ENCODE data around the gene GBF1. TPM values are rescaled to one million over a fixed set of nuclear protein-coding genes. Genes with fewer than 3 reads are reported as not detected.

GBF1 gene
- total RNA-seq, 1 experiment from 2014 or later, result 23.7 TPM

DNA sequence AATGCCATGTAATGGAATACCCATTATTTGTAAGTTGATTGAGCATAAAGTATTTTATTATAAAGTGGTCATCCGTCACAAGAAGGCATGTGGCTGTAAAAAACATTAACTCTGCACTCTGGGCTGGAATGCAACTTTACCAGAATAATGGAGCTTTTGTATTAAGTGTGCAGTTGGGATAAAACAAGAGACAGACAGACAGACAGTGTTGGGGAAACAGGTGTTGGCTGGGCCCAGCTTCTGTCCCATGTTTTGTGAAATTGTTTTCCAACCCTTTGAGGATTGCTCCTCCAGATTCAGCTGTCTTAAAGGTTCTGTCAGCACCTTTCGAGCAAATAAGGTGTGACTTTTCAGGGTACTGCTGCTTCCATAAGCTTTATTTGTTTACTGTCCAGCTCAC is 82.3 kb downstream of the GBF1 start:
- WGBS (ENCODE audit: extremely low coverage, insufficient read length, low lambda C conversion rate), result no CpG with 5 or more reads among the region's 2 CpGs
- Histone ChIP-seq H3K18ac (ENCODE audit: insufficient read length, low read depth, low read length) (no peak overlapping the region), H3K27me3 (ENCODE audit: insufficient read depth, low read length) (no peaks in the 10 kb centered on the region), H3K9ac (ENCODE audit: extremely low read depth, insufficient read length, low read length) (no peak overlapping the region), H4K20me1 (ENCODE audit: control insufficient read depth, insufficient read depth, insufficient read length) (no peaks in the 10 kb centered on the region), H2BK120ac (ENCODE audit: low read depth, low read length, poor library complexity, severe bottlenecking) (no peak overlapping the region), H3K14ac (ENCODE audit: insufficient read depth, low read length) (no peak overlapping the region), H3K79me2 (ENCODE audit: insufficient read depth, low read length) (no peaks in the 10 kb centered on the region), H3T11ph (ENCODE audit: low read length) (no peak overlapping the region), H2BK12ac (ENCODE audit: insufficient read length, low read depth, low read length) (no peak overlapping the region), H3K4ac (ENCODE audit: low read depth, low read length) (no peak overlapping the region), H2AFZ (ENCODE audit: low read length) (no peak overlapping the region), H3K4me2 (ENCODE audit: insufficient read depth, insufficient read length, low read length) (no peak overlapping the region), H2BK20ac (ENCODE audit: low read depth, low read length, poor library complexity, severe bottlenecking) (no peak overlapping the region), H2BK15ac (ENCODE audit: low read depth, low read length) (no peak overlapping the region), H3K4me1 (ENCODE audit: insufficient read depth, low read length) (no peaks in the 10 kb centered on the region; the same call in 1 of the 2 replicates), H2BK5ac (ENCODE audit: insufficient read length, low read length) (no peak overlapping the region), H4K91ac (ENCODE audit: insufficient read length, low read depth, low read length) (no peak overlapping the region), H3K27ac (ENCODE audit: insufficient read length, low read depth, low read length) (no peak overlapping the region), H3K79me1 (ENCODE audit: insufficient read depth, low read depth, low read length, poor library complexity, severe bottlenecking) (no peaks in the 10 kb centered on the region), H4K8ac (replicated peaks; ENCODE audit: insufficient read length, low read depth, low read length) (no peak overlapping the region), H4K5ac (ENCODE audit: insufficient read length, low read depth, low read length) (no peak overlapping the region), H3K23ac (ENCODE audit: insufficient read length, low read depth, low read length) (no peak overlapping the region), H3K56ac (ENCODE audit: insufficient read length, low read depth, low read length) (no peak overlapping the region), H3K9me3 (ENCODE audit: control insufficient read depth, low read depth, low read length) (no peaks in the 10 kb centered on the region), H3K23me2 (ENCODE audit: insufficient read length, low read depth, low read length, poor library complexity, severe bottlenecking) (no peaks in the 10 kb centered on the region), H2AK5ac (ENCODE audit: insufficient read length, low read length) (no peak overlapping the region)
- Mint-ChIP-seq H3K27me3 (ENCODE audit: low read depth) (peaks cover 4% of the 10 kb centered on the region), H3K27ac (no peak overlapping the region), H3K9me3 (peaks cover 0 to 2% of the 10 kb centered on the region in 2 experiments; a peak in 1 of 5 replicates), H3K36me3 (ENCODE audit: insufficient read depth in 1 of 3, low read depth in 3 of 3) (no peaks in the 10 kb centered on the region; a peak in 1 of 7 replicates), H3K4me1 (peaks cover 13 to 19% of the 10 kb centered on the region in 2 experiments), H3K4me3 (no peak overlapping the region)
- TF ChIP-seq, protein P1, sequence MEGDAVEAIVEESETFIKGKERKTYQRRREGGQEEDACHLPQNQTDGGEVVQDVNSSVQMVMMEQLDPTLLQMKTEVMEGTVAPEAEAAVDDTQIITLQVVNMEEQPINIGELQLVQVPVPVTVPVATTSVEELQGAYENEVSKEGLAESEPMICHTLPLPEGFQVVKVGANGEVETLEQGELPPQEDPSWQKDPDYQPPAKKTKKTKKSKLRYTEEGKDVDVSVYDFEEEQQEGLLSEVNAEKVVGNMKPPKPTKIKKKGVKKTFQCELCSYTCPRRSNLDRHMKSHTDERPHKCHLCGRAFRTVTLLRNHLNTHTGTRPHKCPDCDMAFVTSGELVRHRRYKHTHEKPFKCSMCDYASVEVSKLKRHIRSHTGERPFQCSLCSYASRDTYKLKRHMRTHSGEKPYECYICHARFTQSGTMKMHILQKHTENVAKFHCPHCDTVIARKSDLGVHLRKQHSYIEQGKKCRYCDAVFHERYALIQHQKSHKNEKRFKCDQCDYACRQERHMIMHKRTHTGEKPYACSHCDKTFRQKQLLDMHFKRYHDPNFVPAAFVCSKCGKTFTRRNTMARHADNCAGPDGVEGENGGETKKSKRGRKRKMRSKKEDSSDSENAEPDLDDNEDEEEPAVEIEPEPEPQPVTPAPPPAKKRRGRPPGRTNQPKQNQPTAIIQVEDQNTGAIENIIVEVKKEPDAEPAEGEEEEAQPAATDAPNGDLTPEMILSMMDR (conservative IDR thresholded peaks at IDR 0.05), result no peak
- DNase-seq, result no peak
